ENCODE data around the gene KIAA1671. TPM values are rescaled to one million over a fixed set of nuclear protein-coding genes. Genes with fewer than 3 reads are reported as not detected.

Gene KIAA1671
- total and polyA plus RNA-seq, 10 donors, result 0.72 to 11.9 (median 8.2) TPM

GRCh38 chr22:24975813-24976341, 23.4 kb downstream of the KIAA1671 start:
- Histone ChIP-seq H3K4me3 (no peak overlapping the region), H3K4me1 (peaks cover 0 to 30% (median 10%) of the 10 kb centered on the region in 6 donors), H3K9me3 (no peaks in the 10 kb centered on the region), H3K27ac (peak overlapping the region in 3 of 8 donors; percentile 38 to 61 (median 56)), H3K27me3 (replicated peaks in 1 of 7) (no peaks in the 10 kb centered on the region), H3K36me3 (no peaks in the 10 kb centered on the region)
- 74 to 81% (median 80%) methylated on average over 8 to 11 of the region's 11 CpGs for WGBS, 5 donors
- TF ChIP-seq POLR2A (IDR thresholded peaks at IDR 0.05), result no peak
- TF ChIP-seq POLR2AphosphoS5 (IDR thresholded peaks at IDR 0.05), result no peak
- TF ChIP-seq CTCF (IDR thresholded peaks at IDR 0.05 in 8 of 11, conservative IDR thresholded peaks at IDR 0.05 in 3 of 11), result no peak
- intact Hi-C loops (cut with DNase I; ENCODE audit: low total_unique reads), result no loop called here
- no peak for DNase-seq

GRCh38 chr22:24976442-24977218, 24.1 kb downstream of the KIAA1671 start:
- TF ChIP-seq CTCF (IDR thresholded peaks at IDR 0.05 in 8 of 11, conservative IDR thresholded peaks at IDR 0.05 in 3 of 11) (no peak), POLR2A (IDR thresholded peaks at IDR 0.05) (no peak), POLR2AphosphoS5 (IDR thresholded peaks at IDR 0.05) (no peak)
- Histone ChIP-seq H3K9me3 (no peaks in the 10 kb centered on the region), H3K27ac (peak overlapping the region in 4 of 8 donors; percentile 56 to 65 (median 59)), H3K27me3 (replicated peaks in 1 of 7) (no peaks in the 10 kb centered on the region), H3K36me3 (no peaks in the 10 kb centered on the region), H3K4me1 (peaks cover 0 to 30% (median 10%) of the 10 kb centered on the region in 6 donors), H3K4me3 (no peak overlapping the region)
- intact Hi-C loops (cut with DNase I; ENCODE audit: low total_unique reads), result no loop called here
- WGBS, 5 donors, result 76 to 89% (median 83%) methylated on average over 16 to 18 of the region's 18 CpGs
- DNase-seq, result no peak

GRCh38 chr22:24977370-24978221, 25.1 kb downstream of the KIAA1671 start:
- Histone ChIP-seq H3K36me3 (no peaks in the 10 kb centered on the region), H3K4me1 (peaks cover 0 to 31% (median 11%) of the 10 kb centered on the region in 6 donors), H3K4me3 (no peak overlapping the region), H3K27ac (peak overlapping the region in 4 of 8 donors; percentile 56 to 65 (median 59)), H3K9me3 (no peaks in the 10 kb centered on the region), H3K27me3 (replicated peaks in 1 of 7) (no peaks in the 10 kb centered on the region)
- peak in 1 of 3 donors; percentile 23 for TF ChIP-seq POLR2AphosphoS5 (IDR thresholded peaks at IDR 0.05)
- TF ChIP-seq POLR2A (IDR thresholded peaks at IDR 0.05), result no peak
- WGBS, 5 donors, result 59 to 78% (median 66%) methylated on average over 12 of the region's 12 CpGs
- intact Hi-C loops (cut with DNase I; ENCODE audit: low total_unique reads), result no loop called here
- no peak for DNase-seq

- Histone ChIP-seq H3K9me3 (no peaks in the 10 kb centered on the region), H3K4me1 (peaks cover 0 to 38% (median 15%) of the 10 kb centered on the region in 6 donors), H3K36me3 (no peaks in the 10 kb centered on the region), H3K27me3 (replicated peaks in 1 of 7) (no peaks in the 10 kb centered on the region), H3K27ac (peak overlapping the region in 4 of 8 donors; percentile 56 to 65 (median 59)), H3K4me3 (no peak overlapping the region)
- intact Hi-C loops (cut with DNase I; ENCODE audit: low total_unique reads), result no loop called here
- WGBS, 5 donors, result 79 to 97% (median 89%) methylated on average over 1 of the region's 1 CpG
- TF ChIP-seq POLR2AphosphoS5 (IDR thresholded peaks at IDR 0.05), result no peak
- TF ChIP-seq POLR2A (IDR thresholded peaks at IDR 0.05), result no peak
- no peak for TF ChIP-seq CTCF (IDR thresholded peaks at IDR 0.05 in 8 of 11, conservative IDR thresholded peaks at IDR 0.05 in 3 of 11)
- no peak for DNase-seq
These were observed 25.8 kb downstream of the KIAA1671 start for GRCh38 chr22:24978308-24978707.

Data from spleen (tissue), 11 donors.